H9 (cell line): ENCODE results near the gene SOX30. TPM values are rescaled to one million over a fixed set of nuclear protein-coding genes. Genes with fewer than 3 reads are reported as not detected.

Experiments used
- DNase-seq: peaks from one replicate; pipeline ENCODE4 v3.0.0-alpha.2; 2017
- H2AFZ ChIP-seq: one replicate; pipeline ENCODE4 v1.6.1; 2013; ENCODE audit warnings: mild to moderate bottlenecking, low read length, control low read depth, moderate library complexity
- H2AK5ac ChIP-seq: 2 replicates; pipeline ENCODE4 v1.6.1; 2013; ENCODE audit warnings: low read length, control low read depth, mixed read lengths; ENCODE audit not compliant: insufficient read length
- H2BK120ac ChIP-seq: one replicate; pipeline ENCODE4 v1.6.1; 2013; ENCODE audit warnings: low read depth, mild to moderate bottlenecking, low read length, control low read depth, inconsistent platforms; ENCODE audit not compliant: poor library complexity, severe bottlenecking
- H2BK12ac ChIP-seq: 2 replicates; pipeline ENCODE4 v1.6.1; 2013; ENCODE audit warnings: low read length, control low read depth, mixed read lengths, low read depth; ENCODE audit not compliant: insufficient read length
- H2BK15ac ChIP-seq: 2 replicates; pipeline ENCODE4 v1.6.1; 2013; ENCODE audit warnings: low read depth, low read length, control low read depth
- H2BK20ac ChIP-seq: one replicate; pipeline ENCODE4 v1.6.1; 2013; ENCODE audit warnings: low read depth, mild to moderate bottlenecking, low read length, control low read depth, inconsistent platforms; ENCODE audit not compliant: poor library complexity, severe bottlenecking
- H2BK5ac ChIP-seq: 2 replicates; pipeline ENCODE4 v1.6.1; 2013; ENCODE audit warnings: low read length, control low read depth, mixed read lengths; ENCODE audit not compliant: insufficient read length
- H3K14ac ChIP-seq: 2 replicates; pipeline ENCODE4 v1.6.1; 2013; ENCODE audit warnings: low read length, control low read depth; ENCODE audit not compliant: insufficient read depth
- H3K18ac ChIP-seq: 2 replicates; pipeline ENCODE4 v1.6.1; 2013; ENCODE audit warnings: low read depth, mild to moderate bottlenecking, mixed read lengths, low read length, control low read depth; ENCODE audit not compliant: insufficient read length
- H3K23ac ChIP-seq: 2 replicates; pipeline ENCODE4 v1.6.1; 2013; ENCODE audit warnings: low read length, control low read depth, mixed read lengths, low read depth; ENCODE audit not compliant: insufficient read length
- H3K23me2 ChIP-seq: 2 replicates; pipeline ENCODE4 v1.6.1; 2013; ENCODE audit warnings: low read depth, mild to moderate bottlenecking, mixed read lengths, low read length, control low read depth; ENCODE audit not compliant: insufficient read length, poor library complexity, severe bottlenecking
- H3K27ac ChIP-seq: 2 replicates; pipeline ENCODE4 v1.5.1; 2013; ENCODE audit warnings: low read length, control low read depth, mixed read lengths, low read depth; ENCODE audit not compliant: insufficient read length
- H3K27me3 ChIP-seq: 2 replicates; pipeline ENCODE4 v1.6.1; 2013; ENCODE audit warnings: low read length, control low read depth, inconsistent platforms; ENCODE audit not compliant: insufficient read depth
- H3K4ac ChIP-seq: 2 replicates; pipeline ENCODE4 v1.6.1; 2013; ENCODE audit warnings: low read depth, mild to moderate bottlenecking, control low read depth, inconsistent platforms, low read length, moderate library complexity
- H3K4me1 ChIP-seq: 2 replicates; pipeline ENCODE4 v1.6.1; 2013; ENCODE audit warnings: low read length, control low read depth, inconsistent platforms; ENCODE audit not compliant: insufficient read depth
- H3K4me2 ChIP-seq: 2 replicates; pipeline ENCODE4 v1.6.1; 2013; ENCODE audit warnings: low read length, control low read depth, mixed read lengths; ENCODE audit not compliant: insufficient read length, insufficient read depth
- H3K56ac ChIP-seq: 2 replicates; pipeline ENCODE4 v1.6.1; 2013; ENCODE audit warnings: low read depth, mild to moderate bottlenecking, mixed read lengths, low read length, control low read depth; ENCODE audit not compliant: insufficient read length
- H3K79me1 ChIP-seq: 2 replicates; pipeline ENCODE4 v1.6.1; 2013; ENCODE audit warnings: low read depth, mild to moderate bottlenecking, moderate library complexity, low read length, control low read depth, inconsistent platforms; ENCODE audit not compliant: insufficient read depth, poor library complexity, severe bottlenecking
- H3K79me2 ChIP-seq: 2 replicates; pipeline ENCODE4 v1.6.1; 2013; ENCODE audit warnings: low read length, control low read depth, inconsistent platforms; ENCODE audit not compliant: insufficient read depth
- H3K9ac ChIP-seq: 2 replicates; pipeline ENCODE4 v1.6.1; 2013; ENCODE audit warnings: low read length, control low read depth, mixed read lengths; ENCODE audit not compliant: insufficient read length; ENCODE audit errors: extremely low read depth
- H3K9me3 ChIP-seq: one replicate; pipeline ENCODE4 v1.6.1; 2013; ENCODE audit warnings: low read depth, low read length, inconsistent platforms; ENCODE audit not compliant: control insufficient read depth
- H3T11ph ChIP-seq: one replicate; pipeline ENCODE4 v1.6.1; 2013; ENCODE audit warnings: mild to moderate bottlenecking, low read length, control low read depth, inconsistent platforms
- H4K20me1 ChIP-seq: one replicate; pipeline ENCODE4 v1.6.1; 2013; ENCODE audit not compliant: control insufficient read depth, insufficient read length, insufficient read depth
- H4K5ac ChIP-seq: 2 replicates; pipeline ENCODE4 v1.6.1; 2013; ENCODE audit warnings: low read depth, mild to moderate bottlenecking, mixed read lengths, low read length, control low read depth; ENCODE audit not compliant: insufficient read length
- H4K8ac ChIP-seq: replicated peaks from 2 replicates; pipeline ENCODE4 v1.6.1; 2013; ENCODE audit warnings: low read length, control low read depth, mixed read lengths, low read depth; ENCODE audit not compliant: insufficient read length
- H4K91ac ChIP-seq: 2 replicates; pipeline ENCODE4 v1.6.1; 2013; ENCODE audit warnings: low read depth, mild to moderate bottlenecking, moderate library complexity, mixed read lengths, low read length, control low read depth; ENCODE audit not compliant: insufficient read length
- H3K27ac Mint-ChIP-seq, 3 experiments: 2 replicates in 2 of 3; 3 replicates in 1 of 3; pipeline ENCODE4 v1.8.0; 2020 to 2021; ENCODE audit warnings: mixed read lengths in 3 of 3, mild to moderate bottlenecking in 1 of 3, moderate library complexity in 1 of 3
- H3K27me3 Mint-ChIP-seq: 2 replicates; pipeline ENCODE4 v1.8.0; 2021; ENCODE audit warnings: low read depth, mild to moderate bottlenecking, moderate library complexity, mixed read lengths
- H3K36me3 Mint-ChIP-seq, 3 experiments: 2 replicates in 2 of 3; 3 replicates in 1 of 3; pipeline ENCODE4 v1.8.0; 2020 to 2021; ENCODE audit warnings: low read depth in 3 of 3, mixed read lengths in 3 of 3; ENCODE audit not compliant: insufficient read depth in 1 of 3
- H3K4me1 Mint-ChIP-seq, 2 experiments: 2 replicates each; pipeline ENCODE4 v1.8.0; 2020; ENCODE audit warnings: mixed read lengths in 2 of 2
- H3K4me3 Mint-ChIP-seq, 2 experiments: 2 replicates in 1 of 2; 3 replicates in 1 of 2; pipeline ENCODE4 v1.8.0; 2020 to 2021; ENCODE audit warnings: mild to moderate bottlenecking in 2 of 2, mixed read lengths in 2 of 2, moderate library complexity in 1 of 2
- H3K9me3 Mint-ChIP-seq, 2 experiments: 2 replicates in 1 of 2; 3 replicates in 1 of 2; pipeline ENCODE4 v1.8.0; 2020; ENCODE audit warnings: mild to moderate bottlenecking in 2 of 2, mixed read lengths in 2 of 2, moderate library complexity in 1 of 2
- WGBS: extraction: QIAGEN DNeasy Blood & Tissue Kit; methylation state at CpG from one replicate; pipeline ENCODE4 v1.1.7; 2013; ENCODE audit warnings: missing lambda C conversion rate, low lambda C conversion rate, mixed read lengths; ENCODE audit not compliant: insufficient read length; ENCODE audit errors: extremely low coverage; 5-methylcytosine and 5-hydroxymethylcytosine counted together
- total RNA-seq: library from RNA; stranded (reverse); gene quantifications from 2 replicates; pipeline ENCODE4 v1.2.1, GENCODE V29; 2021
- TF ChIP-seq, protein P1 (sequence below): fragments of 200-600 bp; sonication (generic); conservative IDR thresholded peaks from 3 replicates; pipeline ENCODE4 v1.8.0; 2021; ENCODE audit warnings: antibody characterized with exemption, mild to moderate bottlenecking

SOX30 gene
- total RNA-seq, 1 experiment from 2014 or later = not detected

DNA sequence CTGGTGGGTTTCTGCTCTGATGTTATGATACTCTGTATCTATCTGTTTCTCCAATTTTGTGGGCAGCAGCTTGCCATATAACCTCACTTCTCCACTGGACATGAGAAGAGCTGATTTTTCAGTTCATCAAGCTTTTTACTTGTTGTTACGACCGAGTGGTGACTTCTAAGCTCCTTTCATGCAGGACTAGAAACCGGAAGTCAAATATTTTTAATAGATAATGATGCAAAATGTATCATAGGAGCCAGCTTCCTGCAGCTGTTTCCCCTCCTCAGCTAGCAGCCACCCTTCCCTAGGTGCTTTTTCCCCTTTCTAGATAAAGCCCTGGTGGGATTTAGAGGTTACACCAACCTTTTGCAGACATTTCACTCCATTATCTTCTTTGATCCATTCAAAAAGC, 59.6 kb downstream of the SOX30 start:
- H4K20me1 ChIP-seq = no peaks in the 10 kb centered on the region
- TF ChIP-seq, protein P1, sequence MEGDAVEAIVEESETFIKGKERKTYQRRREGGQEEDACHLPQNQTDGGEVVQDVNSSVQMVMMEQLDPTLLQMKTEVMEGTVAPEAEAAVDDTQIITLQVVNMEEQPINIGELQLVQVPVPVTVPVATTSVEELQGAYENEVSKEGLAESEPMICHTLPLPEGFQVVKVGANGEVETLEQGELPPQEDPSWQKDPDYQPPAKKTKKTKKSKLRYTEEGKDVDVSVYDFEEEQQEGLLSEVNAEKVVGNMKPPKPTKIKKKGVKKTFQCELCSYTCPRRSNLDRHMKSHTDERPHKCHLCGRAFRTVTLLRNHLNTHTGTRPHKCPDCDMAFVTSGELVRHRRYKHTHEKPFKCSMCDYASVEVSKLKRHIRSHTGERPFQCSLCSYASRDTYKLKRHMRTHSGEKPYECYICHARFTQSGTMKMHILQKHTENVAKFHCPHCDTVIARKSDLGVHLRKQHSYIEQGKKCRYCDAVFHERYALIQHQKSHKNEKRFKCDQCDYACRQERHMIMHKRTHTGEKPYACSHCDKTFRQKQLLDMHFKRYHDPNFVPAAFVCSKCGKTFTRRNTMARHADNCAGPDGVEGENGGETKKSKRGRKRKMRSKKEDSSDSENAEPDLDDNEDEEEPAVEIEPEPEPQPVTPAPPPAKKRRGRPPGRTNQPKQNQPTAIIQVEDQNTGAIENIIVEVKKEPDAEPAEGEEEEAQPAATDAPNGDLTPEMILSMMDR = no peak
- no peak overlapping the region for H2BK15ac ChIP-seq
- H3K23me2 ChIP-seq = no peaks in the 10 kb centered on the region
- no peak overlapping the region for H2BK12ac ChIP-seq
- H4K5ac ChIP-seq = no peak overlapping the region
- H2AK5ac ChIP-seq = no peak overlapping the region
- H4K91ac ChIP-seq = no peak overlapping the region
- no peak overlapping the region for H3K14ac ChIP-seq
- Mint-ChIP-seq H3K36me3 (peaks cover 0 to 6% (median 0%) of the 10 kb centered on the region in 3 experiments; a peak in 2 of 7 replicates), H3K27ac (no peak overlapping the region), H3K4me1 (no peaks in the 10 kb centered on the region), H3K27me3 (no peaks in the 10 kb centered on the region), H3K4me3 (no peak overlapping the region), H3K9me3 (peaks cover 3% of the 10 kb centered on the region in 2 experiments; a peak in 2 of 5 replicates)
- no peak overlapping the region for H2BK20ac ChIP-seq
- H3T11ph ChIP-seq = no peak overlapping the region
- no peak overlapping the region for H2AFZ ChIP-seq
- no peaks in the 10 kb centered on the region for H3K9me3 ChIP-seq
- no peak overlapping the region for H2BK120ac ChIP-seq
- no peaks in the 10 kb centered on the region for H3K79me1 ChIP-seq
- no peak overlapping the region for H3K23ac ChIP-seq
- no peak overlapping the region for H3K4ac ChIP-seq
- H3K27ac ChIP-seq = no peak overlapping the region
- no peak overlapping the region for H4K8ac ChIP-seq
- no peak overlapping the region for H2BK5ac ChIP-seq
- no peak overlapping the region for H3K18ac ChIP-seq
- DNase-seq = no peak
- H3K9ac ChIP-seq = no peak overlapping the region
- no peaks in the 10 kb centered on the region for H3K27me3 ChIP-seq
- H3K4me2 ChIP-seq = no peak overlapping the region
- H3K4me1 ChIP-seq = no peaks in the 10 kb centered on the region
- no peak overlapping the region for H3K56ac ChIP-seq
- WGBS = no CpG with 5 or more reads among the region's 3 CpGs
- H3K79me2 ChIP-seq = no peaks in the 10 kb centered on the region
